ENCODE results near the gene UNC5C. TPM values are rescaled to one million over a fixed set of nuclear protein-coding genes. Genes with fewer than 3 reads are reported as not detected.

The UNC5C gene
- total and polyA plus RNA-seq, 2 of the 4 experiments (the other 2 are of a cell fraction) = under 0.01 TPM

- Histone ChIP-seq H3K14ac (replicated peaks; ENCODE audit: low read depth, low read length) (no peak overlapping the region), H2BK5ac (ENCODE audit: low read depth, low read length, poor library complexity, severe bottlenecking) (no peak overlapping the region), H3K4me2 (ENCODE audit: low read depth, low read length) (no peak overlapping the region), H3K27me3 (ENCODE audit: control insufficient read depth, insufficient read depth, low read length) (no peaks in the 10 kb centered on the region), H4K20me1 (ENCODE audit: insufficient read depth, low read length) (no peaks in the 10 kb centered on the region), H2AFZ (replicated peaks; ENCODE audit: low read length, poor library complexity) (no peak overlapping the region), H4K91ac (ENCODE audit: insufficient read depth, low read depth, low read length) (no peak overlapping the region), H2AK9ac (replicated peaks; ENCODE audit: low read depth, low read length, poor library complexity) (no peak overlapping the region), H2BK120ac (ENCODE audit: low read depth, low read length) (no peak overlapping the region), H3K9me3 (ENCODE audit: control insufficient read depth, insufficient read depth, low read length) (no peaks in the 10 kb centered on the region), H3K23ac (ENCODE audit: low read depth, low read length) (no peak overlapping the region), H2BK20ac (ENCODE audit: low read depth, low read length) (no peak overlapping the region), H2AK5ac (ENCODE audit: low read depth, low read length) (no peak overlapping the region), H3K18ac (ENCODE audit: low read depth, low read length) (no peak overlapping the region), H3K4me1 (ENCODE audit: control insufficient read depth, insufficient read depth, low read length) (no peaks in the 10 kb centered on the region), H3K79me1 (ENCODE audit: low read depth in 1 of 2, low read length in 2 of 2) (no peaks in the 10 kb centered on the region), H4K8ac (ENCODE audit: low read depth in 2 of 2, low read length in 2 of 2) (no peak overlapping the region), H3K9ac (ENCODE audit: low read depth, low read length) (no peak overlapping the region), H3K4me3 (ENCODE audit: insufficient read depth, low read depth, low read length) (no peak overlapping the region), H3K56ac (ENCODE audit: extremely low read depth, insufficient read depth, low read length) (no peak overlapping the region), H4K5ac (ENCODE audit: low read depth, low read length) (no peak overlapping the region), H3K36me3 (ENCODE audit: control insufficient read depth, insufficient read depth, low read length) (no peaks in the 10 kb centered on the region), H3K27ac (ENCODE audit: insufficient read depth, low read length) (no peak overlapping the region), H3K9me1 (ENCODE audit: insufficient read depth, low read length) (no peaks in the 10 kb centered on the region), H2BK15ac (ENCODE audit: low read depth, low read length) (no peak overlapping the region), H3K4ac (ENCODE audit: low read depth, low read length) (no peak overlapping the region)
- CTCF ChIA-PET = no interaction called here
- dilution Hi-C loops (cut with HindIII; ENCODE audit: low sequenced_read_pairs, unreplicated experiment) = no loop called here
- TF ChIP-seq SMC3 (IDR thresholded peaks at IDR 0.05; ENCODE audit: low read depth, low read length) = no peak
- TF ChIP-seq CTCF (conservative IDR thresholded peaks at IDR 0.05; ENCODE audit: low read depth, low read length) = no peak
- TF ChIP-seq CEBPB (IDR thresholded peaks at IDR 0.05; ENCODE audit: low read depth, low read length) = no peak
- no peak for TF ChIP-seq MXI1 (IDR thresholded peaks at IDR 0.05; ENCODE audit: borderline replicate concordance, low read depth, low read length)
- no peak for TF ChIP-seq RAD21 (IDR thresholded peaks at IDR 0.05; ENCODE audit: low read length)
- TF ChIP-seq MAZ (IDR thresholded peaks at IDR 0.05; ENCODE audit: borderline replicate concordance, low read depth, low read length) = no peak
- no peak for TF ChIP-seq USF2 (IDR thresholded peaks at IDR 0.05; ENCODE audit: low read depth, low read length)
- TF ChIP-seq FOS (IDR thresholded peaks at IDR 0.05; ENCODE audit: low read depth, low read length) = no peak
- no peak for TF ChIP-seq NFE2L2 (IDR thresholded peaks at IDR 0.05; ENCODE audit: low read depth, low read length)
- intact Hi-C loops (cut with micrococcal nuclease) = no loop called here
- WGBS, 2 experiments (ENCODE audit: extremely low coverage in 2 of 2, insufficient read length in 1 of 2) = no CpG with 5 or more reads among the region's 1 CpG
- BruUV-seq (replicated peaks) = no TSS peak
- POLR2A ChIA-PET (ENCODE audit: unreplicated experiment) = no interaction called here
- DNase-seq (no peak), ATAC-seq (ENCODE audit: low read depth) (no peak)
- in situ Hi-C loops (cut with MboI; ENCODE audit: low sequenced_read_pairs) = no loop called here
Measured at GRCh38 chr4:95531141-95531540, 17.6 kb downstream of the UNC5C start.
